KOPT-K1 (cell line): ENCODE results near the gene RNF150.
"Not testable (repeated sequence)": the region's sequence is repeated elsewhere in the genome, so short reads cannot be mapped to it uniquely, and the experiment has no call there.

Experiments
- H3K27ac ChIP-seq: fragments of 200-600 bp; sonication (generic); 2 replicates; pipeline ENCODE4 v1.5.1; 2016; ENCODE audit warnings: antibody characterized with exemption, mild to moderate bottlenecking, low read depth, low read length; ENCODE audit not compliant: poor library complexity, severe bottlenecking
- H3K36me3 ChIP-seq: fragments of 200-600 bp; sonication (generic); 2 replicates; pipeline ENCODE4 v1.5.1; 2017; ENCODE audit warnings: antibody characterized with exemption, mild to moderate bottlenecking, low read length, moderate library complexity; ENCODE audit not compliant: insufficient read depth
- H3K9me3 ChIP-seq: fragments of 200-600 bp; sonication (generic); 2 replicates; pipeline ENCODE4 v1.5.1; 2017; ENCODE audit warnings: antibody characterized with exemption, low read length, mild to moderate bottlenecking; ENCODE audit not compliant: insufficient read depth, poor library complexity, severe bottlenecking

The RNF150 gene

GRCh38 chr4:140819610-140820009 lies 313.7 kb downstream of the RNF150 start:
- H3K9me3 ChIP-seq: peaks cover 9% of the 10 kb centered on the region
- no peak overlapping the region for H3K27ac ChIP-seq
- no peaks in the 10 kb centered on the region for H3K36me3 ChIP-seq

DNA sequence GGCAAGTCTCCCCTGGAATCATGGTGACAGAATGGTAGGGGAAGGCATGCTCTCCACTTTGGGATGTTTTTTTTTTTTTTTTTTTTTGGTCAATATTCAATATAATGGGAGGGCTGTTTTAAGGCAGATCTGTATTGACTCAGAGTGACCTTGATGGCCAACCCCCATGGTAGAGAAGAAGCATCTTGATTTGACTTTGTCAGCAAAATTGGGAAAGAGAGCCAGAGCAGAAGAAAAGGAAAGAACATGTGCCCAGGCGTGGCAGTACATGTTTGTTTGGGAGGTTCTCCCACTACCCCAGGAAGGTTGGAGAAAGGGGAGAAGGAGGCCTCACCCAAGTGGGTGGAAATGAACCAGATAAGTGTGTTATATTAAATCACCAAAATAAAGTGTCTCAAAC lies 314.8 kb downstream of the RNF150 start:
- Histone ChIP-seq H3K9me3 (peaks cover 9% of the 10 kb centered on the region), H3K36me3 (no peaks in the 10 kb centered on the region), H3K27ac (no peak overlapping the region)

GRCh38 chr4:140816806-140817510 lies 316.3 kb downstream of the RNF150 start:
- peaks cover 9% of the 10 kb centered on the region for H3K9me3 ChIP-seq
- no peaks in the 10 kb centered on the region for H3K36me3 ChIP-seq
- H3K27ac ChIP-seq: no peak overlapping the region

DNA sequence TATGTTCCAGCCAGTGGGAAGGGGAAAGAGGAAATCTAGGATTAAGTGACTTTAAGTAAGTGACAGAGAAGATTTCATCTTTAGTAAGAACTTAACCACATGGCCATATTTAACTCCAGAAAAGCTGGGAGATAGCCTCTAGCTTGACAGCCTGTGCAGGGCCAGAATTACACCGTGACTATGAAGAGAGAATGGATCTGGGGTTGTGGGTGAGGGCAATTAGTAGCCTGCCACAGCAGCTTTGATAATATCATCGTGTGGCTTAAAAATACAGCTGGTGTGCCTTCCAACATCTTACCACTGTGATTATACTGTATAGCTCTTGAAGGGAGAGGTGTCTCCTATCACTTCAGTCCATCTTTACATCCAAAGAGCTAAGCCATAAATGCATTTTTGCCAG lies 319.5 kb downstream of the RNF150 start:
- no peaks in the 10 kb centered on the region for H3K36me3 ChIP-seq
- peaks cover 9% of the 10 kb centered on the region for H3K9me3 ChIP-seq
- H3K27ac ChIP-seq: no peak overlapping the region

DNA sequence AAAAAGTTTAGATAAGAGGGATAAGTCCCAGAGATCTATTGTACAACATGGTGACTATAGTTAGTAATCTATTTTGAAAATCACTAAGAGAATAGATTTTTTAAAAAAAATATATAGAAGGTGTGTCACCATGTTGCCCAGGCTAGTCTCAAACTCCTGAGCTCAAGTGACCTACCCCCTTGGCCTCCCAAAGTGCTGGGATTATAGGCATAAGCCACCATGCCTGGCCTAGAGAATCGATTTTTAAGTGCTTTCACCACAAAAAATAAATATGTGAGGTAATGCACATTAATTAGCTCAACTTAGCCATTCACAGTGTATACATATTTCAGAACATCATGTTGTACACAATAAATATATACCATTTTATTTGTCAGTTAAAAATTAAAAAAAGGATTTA lies 320.4 kb downstream of the RNF150 start:
- no peaks in the 10 kb centered on the region for H3K36me3 ChIP-seq
- H3K27ac ChIP-seq: no peak overlapping the region
- peaks cover 9% of the 10 kb centered on the region for H3K9me3 ChIP-seq

GRCh38 chr4:140811429-140811828 lies 321.8 kb downstream of the RNF150 start:
- Histone ChIP-seq H3K27ac (no peak overlapping the region), H3K9me3 (no peaks in the 10 kb centered on the region)

GRCh38 chr4:140810591-140811169 lies 322.6 kb downstream of the RNF150 start:
- not testable (repeated sequence) for H3K27ac ChIP-seq, H3K36me3 ChIP-seq, H3K9me3 ChIP-seq

More at GRCh38 chr4:140811429-140811828, 321.8 kb downstream of the RNF150 start:
- H3K36me3 ChIP-seq: no peaks in the 10 kb centered on the region
